ENCODE data around the gene NDUFA11.

The NDUFA11 gene

GRCh38 chr19:5932146-5932545 is 28.6 kb upstream of the NDUFA11 start:
- DNase-seq = no peak

GRCh38 chr19:5931251-5931650 is 27.7 kb upstream of the NDUFA11 start:
- no peak for DNase-seq

GRCh38 chr19:5929625-5930024 is 26.0 kb upstream of the NDUFA11 start:
- DNase-seq = no peak

- no peak for DNase-seq
Measured at GRCh38 chr19:5929179-5929578, 25.6 kb upstream of the NDUFA11 start.

GRCh38 chr19:5927441-5927821 is 23.8 kb upstream of the NDUFA11 start:
- no peak for DNase-seq

- no peak for DNase-seq
Measured at GRCh38 chr19:5926641-5927440, 23.3 kb upstream of the NDUFA11 start.

GRCh38 chr19:5925830-5926427 is 22.3 kb upstream of the NDUFA11 start:
- no peak for DNase-seq

- DNase-seq = no peak
Measured at GRCh38 chr19:5923356-5923755, 19.8 kb upstream of the NDUFA11 start.

GRCh38 chr19:5922161-5922545 is 18.6 kb upstream of the NDUFA11 start:
- DNase-seq = no peak

GRCh38 chr19:5921516-5922160 is 18.0 kb upstream of the NDUFA11 start:
- no peak for DNase-seq

GRCh38 chr19:5918463-5919079 is 15.0 kb upstream of the NDUFA11 start:
- no peak for DNase-seq

- DNase-seq = no peak
Measured at GRCh38 chr19:5917431-5918107, 14.0 kb upstream of the NDUFA11 start.

- DNase-seq = no peak
Measured at GRCh38 chr19:5916181-5916708, 12.7 kb upstream of the NDUFA11 start.

GRCh38 chr19:5915782-5916165 is 12.2 kb upstream of the NDUFA11 start:
- no peak for DNase-seq

GRCh38 chr19:5914946-5915781 is 11.6 kb upstream of the NDUFA11 start:
- DNase-seq = no peak

GRCh38 chr19:5914358-5914774 is 10.8 kb upstream of the NDUFA11 start:
- no peak for DNase-seq

- no peak for DNase-seq
Measured at GRCh38 chr19:5913739-5914357, 10.3 kb upstream of the NDUFA11 start, which contains the start of gene CAPS. Gene CAPS (plus strand): TSS chr19:5914254. CDS start chr19:5914407, 153 bp downstream.

GRCh38 chr19:5911366-5911765 is 7.8 kb upstream of the NDUFA11 start:
- DNase-seq = no peak

GRCh38 chr19:5910638-5910907 is 7.0 kb upstream of the NDUFA11 start:
- no peak for DNase-seq

GRCh38 chr19:5908773-5909442 is 5.3 kb upstream of the NDUFA11 start:
- no peak for DNase-seq

- no peak for DNase-seq
Measured at GRCh38 chr19:5907241-5907640, 3.7 kb upstream of the NDUFA11 start.

All from stimulated activated CD4-positive, alpha-beta T cell treated with anti-CD3 and anti-CD28 coated beads, Interleukin-4, amount 100 ng/mL, for 1 hour (primary cell).